ENCODE data around the gene DNASE1L3.

DNASE1L3 gene

GRCh38 chr3:58175437-58176184 is 35.2 kb downstream of the DNASE1L3 start:
- H3K27ac ChIP-seq, result no peak overlapping the region
- H3K4me1 ChIP-seq (ENCODE audit: low read depth, poor library complexity, severe bottlenecking), result no peaks in the 10 kb centered on the region
- H3K4me2 ChIP-seq, result no peak overlapping the region
- no peak overlapping the region for H2AFZ ChIP-seq (ENCODE audit: low read depth)
- H3K4me3 ChIP-seq (IDR thresholded peaks at IDR 0.05; ENCODE audit: insufficient read depth, low read depth, low read length), result no peak overlapping the region
- H3K36me3 ChIP-seq (ENCODE audit: insufficient read depth), result no peaks in the 10 kb centered on the region
- no peaks in the 10 kb centered on the region for H4K20me1 ChIP-seq (ENCODE audit: insufficient read depth)
- H3K9ac ChIP-seq, result no peak overlapping the region
- TF ChIP-seq CTCF (conservative IDR thresholded peaks at IDR 0.05; ENCODE audit: low read depth, low read length), result no peak
- H3K79me2 ChIP-seq (ENCODE audit: insufficient read depth, low read depth), result no peaks in the 10 kb centered on the region
- H3K27me3 ChIP-seq (ENCODE audit: insufficient read depth, low read depth), result no peaks in the 10 kb centered on the region

DNA sequence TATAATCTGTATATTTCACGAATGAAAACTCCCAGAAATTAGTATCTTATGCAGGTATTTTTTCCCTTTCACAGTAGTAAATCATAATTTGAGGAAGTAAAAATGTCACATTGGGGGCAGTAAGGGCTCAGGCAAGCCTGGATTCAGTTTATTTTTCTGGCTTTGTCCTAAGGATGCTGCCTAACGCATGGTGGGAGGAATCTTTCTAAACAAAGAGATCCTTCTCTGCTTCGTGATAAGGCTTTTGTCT is 35.7 kb downstream of the DNASE1L3 start:
- H3K27ac ChIP-seq, result no peak overlapping the region
- no peaks in the 10 kb centered on the region for H3K4me1 ChIP-seq (ENCODE audit: low read depth, poor library complexity, severe bottlenecking)
- TF ChIP-seq CTCF (conservative IDR thresholded peaks at IDR 0.05; ENCODE audit: low read depth, low read length), result no peak

DNA sequence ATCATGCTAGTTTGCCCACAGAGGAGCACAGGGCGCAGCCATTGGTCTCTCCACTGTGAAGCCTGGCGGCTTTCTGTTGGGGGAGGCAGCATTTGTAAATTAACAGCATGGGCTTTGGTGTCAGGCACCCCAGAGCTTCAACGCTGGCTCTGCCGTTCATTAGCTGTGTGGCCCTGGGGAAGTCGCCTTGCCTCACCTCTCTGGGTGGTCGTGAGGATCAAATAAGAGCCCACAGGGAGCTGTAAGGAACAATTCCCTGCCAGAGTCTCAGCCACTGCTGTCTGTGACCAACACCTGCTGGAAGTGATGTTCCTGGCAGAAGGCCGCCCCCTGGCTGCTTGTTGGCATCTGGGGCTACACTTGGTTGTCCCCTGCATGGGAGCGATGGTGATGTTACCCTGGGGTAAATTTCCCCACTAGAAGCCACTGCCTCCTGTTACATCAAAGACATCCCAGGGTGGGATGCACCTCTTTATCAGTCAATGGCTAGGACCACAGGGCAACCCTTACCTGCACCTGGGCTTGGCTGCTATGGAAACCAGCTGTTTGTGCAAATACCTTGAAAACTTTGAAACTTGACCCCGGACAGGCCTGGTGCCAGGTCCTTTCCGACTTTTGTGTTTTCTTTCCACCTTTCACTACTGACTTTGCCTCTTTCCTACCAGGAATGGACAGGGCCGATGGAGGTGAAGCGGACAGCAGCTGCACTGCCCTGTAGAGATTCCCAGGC is 36.9 kb downstream of the DNASE1L3 start:
- Histone ChIP-seq H4K20me1 (ENCODE audit: insufficient read depth) (no peaks in the 10 kb centered on the region), H3K79me2 (ENCODE audit: insufficient read depth, low read depth) (no peaks in the 10 kb centered on the region), H3K4me3 (IDR thresholded peaks at IDR 0.05; ENCODE audit: insufficient read depth, low read depth, low read length) (no peak overlapping the region), H3K4me1 (ENCODE audit: low read depth, poor library complexity, severe bottlenecking) (no peaks in the 10 kb centered on the region), H3K4me2 (no peak overlapping the region), H3K27me3 (ENCODE audit: insufficient read depth, low read depth) (no peaks in the 10 kb centered on the region), H3K27ac (no peak overlapping the region), H3K9ac (no peak overlapping the region), H2AFZ (ENCODE audit: low read depth) (no peak overlapping the region), H3K36me3 (ENCODE audit: insufficient read depth) (no peaks in the 10 kb centered on the region)
- TF ChIP-seq CTCF (conservative IDR thresholded peaks at IDR 0.05; ENCODE audit: low read depth, low read length), result peak; percentile 56

More for the DNA sequence above, 35.7 kb downstream of the DNASE1L3 start:
- Histone ChIP-seq H3K4me3 (IDR thresholded peaks at IDR 0.05; ENCODE audit: insufficient read depth, low read depth, low read length) (no peak overlapping the region), H3K79me2 (ENCODE audit: insufficient read depth, low read depth) (no peaks in the 10 kb centered on the region), H3K4me2 (no peak overlapping the region), H2AFZ (ENCODE audit: low read depth) (no peak overlapping the region), H4K20me1 (ENCODE audit: insufficient read depth) (no peaks in the 10 kb centered on the region), H3K9ac (no peak overlapping the region), H3K36me3 (ENCODE audit: insufficient read depth) (no peaks in the 10 kb centered on the region), H3K27me3 (ENCODE audit: insufficient read depth, low read depth) (no peaks in the 10 kb centered on the region)

DNA sequence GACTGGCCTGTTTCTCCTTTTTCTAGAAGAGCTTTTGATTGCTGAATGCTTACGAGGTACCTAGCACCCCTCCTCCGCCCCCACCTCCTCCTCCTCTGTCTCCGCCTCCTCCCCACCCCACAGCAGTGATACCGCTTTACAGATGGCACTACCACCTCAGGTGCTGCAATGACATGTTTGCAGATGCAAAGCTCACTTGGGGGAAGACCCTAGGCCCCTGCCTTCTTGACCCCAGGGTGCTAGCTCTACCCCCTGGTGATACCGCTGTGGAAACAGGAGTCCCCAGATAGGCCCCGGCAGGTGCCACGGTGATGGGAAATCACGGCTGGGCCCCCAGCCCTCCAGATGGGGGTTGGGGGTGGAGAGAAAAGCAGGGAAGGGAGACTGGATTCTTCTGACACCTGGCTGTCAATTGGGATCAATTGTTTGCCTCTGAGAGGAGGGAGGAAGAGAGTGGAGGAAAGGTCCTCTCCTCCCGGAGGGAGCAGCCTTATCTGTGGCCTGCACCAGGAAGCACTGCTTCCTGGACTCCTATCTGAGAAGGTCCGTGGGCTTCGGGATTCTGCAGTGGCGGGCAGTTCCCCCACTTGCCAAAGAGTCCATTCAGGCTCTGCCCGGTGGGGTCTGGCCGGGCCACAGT is 37.6 kb downstream of the DNASE1L3 start:
- Histone ChIP-seq H3K4me2 (no peak overlapping the region), H3K9ac (no peak overlapping the region), H3K4me3 (IDR thresholded peaks at IDR 0.05; ENCODE audit: insufficient read depth, low read depth, low read length) (no peak overlapping the region), H3K27me3 (ENCODE audit: insufficient read depth, low read depth) (no peaks in the 10 kb centered on the region), H3K36me3 (ENCODE audit: insufficient read depth) (no peaks in the 10 kb centered on the region), H2AFZ (ENCODE audit: low read depth) (no peak overlapping the region), H4K20me1 (ENCODE audit: insufficient read depth) (no peaks in the 10 kb centered on the region), H3K27ac (no peak overlapping the region), H3K79me2 (ENCODE audit: insufficient read depth, low read depth) (no peaks in the 10 kb centered on the region), H3K4me1 (ENCODE audit: low read depth, poor library complexity, severe bottlenecking) (no peaks in the 10 kb centered on the region)
- TF ChIP-seq CTCF (conservative IDR thresholded peaks at IDR 0.05; ENCODE audit: low read depth, low read length), result no peak

Data from KMS-11 (cell line).